ENCODE measurements around the gene ARHGAP26.

- TF ChIP-seq, protein P1, sequence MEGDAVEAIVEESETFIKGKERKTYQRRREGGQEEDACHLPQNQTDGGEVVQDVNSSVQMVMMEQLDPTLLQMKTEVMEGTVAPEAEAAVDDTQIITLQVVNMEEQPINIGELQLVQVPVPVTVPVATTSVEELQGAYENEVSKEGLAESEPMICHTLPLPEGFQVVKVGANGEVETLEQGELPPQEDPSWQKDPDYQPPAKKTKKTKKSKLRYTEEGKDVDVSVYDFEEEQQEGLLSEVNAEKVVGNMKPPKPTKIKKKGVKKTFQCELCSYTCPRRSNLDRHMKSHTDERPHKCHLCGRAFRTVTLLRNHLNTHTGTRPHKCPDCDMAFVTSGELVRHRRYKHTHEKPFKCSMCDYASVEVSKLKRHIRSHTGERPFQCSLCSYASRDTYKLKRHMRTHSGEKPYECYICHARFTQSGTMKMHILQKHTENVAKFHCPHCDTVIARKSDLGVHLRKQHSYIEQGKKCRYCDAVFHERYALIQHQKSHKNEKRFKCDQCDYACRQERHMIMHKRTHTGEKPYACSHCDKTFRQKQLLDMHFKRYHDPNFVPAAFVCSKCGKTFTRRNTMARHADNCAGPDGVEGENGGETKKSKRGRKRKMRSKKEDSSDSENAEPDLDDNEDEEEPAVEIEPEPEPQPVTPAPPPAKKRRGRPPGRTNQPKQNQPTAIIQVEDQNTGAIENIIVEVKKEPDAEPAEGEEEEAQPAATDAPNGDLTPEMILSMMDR (conservative IDR thresholded peaks at IDR 0.05; ENCODE audit: low read depth in 2 of 2): no peak
- TF ChIP-seq EZH2phosphoT487 (IDR thresholded peaks at IDR 0.05; ENCODE audit: unreplicated experiment) (no peak), STAT1 (IDR thresholded peaks at IDR 0.05; ENCODE audit: unreplicated experiment) (no peak), ZNF331 (CRISPR knock-in tag; IDR thresholded peaks at IDR 0.05; ENCODE audit: low read depth) (no peak), POLR2AphosphoS5 (IDR thresholded peaks at IDR 0.05; ENCODE audit: low read depth) (no peak), REST (IDR thresholded peaks at IDR 0.05; ENCODE audit: unreplicated experiment) (no peak)
These were observed 270.4 kb downstream of the ARHGAP26 start for GRCh38 chr5:143040622-143041021.

Data from GM23338 (cell line).